MM.1S (cell line): ENCODE results near the gene SMIM33.
"Not testable (repeated sequence)": the region's sequence is repeated elsewhere in the genome, so short reads cannot be mapped to it uniquely, and the experiment has no call there.

Experiments used
- DNase-seq: peaks from one replicate; pipeline ENCODE4 v3.0.0-alpha.2; 2015
- H2AFZ ChIP-seq: fragments of 300-600 bp; sonication (generic); 2 replicates; pipeline ENCODE4 v1.6.0; 2016; ENCODE audit warnings: antibody characterized with exemption, low read length
- H3F3A ChIP-seq: fragments of 300-600 bp; sonication (generic); 2 replicates; pipeline ENCODE4 v1.6.1; 2016; ENCODE audit warnings: mild to moderate bottlenecking, antibody characterized with exemption, low read length, moderate library complexity, mixed read lengths; ENCODE audit not compliant: insufficient read depth
- H3K27ac ChIP-seq: fragments of 300-600 bp; sonication (generic); 2 replicates; pipeline ENCODE4 v1.5.1; 2016; ENCODE audit warnings: mild to moderate bottlenecking, low read length
- H3K27me3 ChIP-seq: fragments of 300-600 bp; sonication (generic); replicated peaks from 2 replicates; pipeline ENCODE4 v1.6.0; 2016; ENCODE audit warnings: low read length; ENCODE audit not compliant: insufficient read depth
- H3K36me3 ChIP-seq: fragments of 300-600 bp; sonication (generic); replicated peaks from 2 replicates; pipeline ENCODE4 v1.6.1; 2016; ENCODE audit warnings: mild to moderate bottlenecking, low read length, mixed read lengths; ENCODE audit not compliant: insufficient read depth
- H3K4me1 ChIP-seq: fragments of 300-600 bp; sonication (generic); 2 replicates; pipeline ENCODE4 v1.6.1; 2016; ENCODE audit warnings: low read length, mixed read lengths
- H3K4me2 ChIP-seq: fragments of 300-600 bp; sonication (generic); 2 replicates; pipeline ENCODE4 v1.6.0; 2016; ENCODE audit warnings: low read depth, low read length
- H3K4me3 ChIP-seq: fragments of 300-600 bp; sonication (generic); 2 replicates; pipeline ENCODE4 v1.5.1; 2016; ENCODE audit warnings: low read length, mixed read lengths
- H3K79me2 ChIP-seq: fragments of 300-600 bp; sonication (generic); 2 replicates; pipeline ENCODE4 v1.6.1; 2016; ENCODE audit warnings: mixed run types, low read length, mixed read lengths
- H3K9ac ChIP-seq: fragments of 300-600 bp; sonication (generic); 2 replicates; pipeline ENCODE4 v1.6.1; 2016; ENCODE audit warnings: low read length, mixed read lengths
- H3K9me2 ChIP-seq: fragments of 300-600 bp; sonication (generic); replicated peaks from 2 replicates; pipeline ENCODE4 v1.6.1; 2016; ENCODE audit warnings: mild to moderate bottlenecking, low read length, mixed read lengths; ENCODE audit not compliant: insufficient read depth
- H3K9me3 ChIP-seq: fragments of 300-600 bp; sonication (generic); replicated peaks from 2 replicates; pipeline ENCODE4 v1.6.1; 2016; ENCODE audit warnings: mild to moderate bottlenecking, low read length, mixed read lengths; ENCODE audit not compliant: insufficient read depth
- H4K20me1 ChIP-seq: fragments of 300-600 bp; sonication (generic); 2 replicates; pipeline ENCODE4 v1.6.1; 2016; ENCODE audit warnings: mild to moderate bottlenecking, low read length, moderate library complexity, mixed read lengths; ENCODE audit not compliant: insufficient read depth
- CTCF ChIP-seq: fragments of 300-600 bp; sonication (generic); IDR thresholded peaks from 2 replicates; pipeline ENCODE4 v1.5.1; 2016; ENCODE audit warnings: antibody characterized with exemption, low read length, mixed read lengths
- EZH2 ChIP-seq: fragments of 300-600 bp; sonication (generic); optimal IDR thresholded peaks from 2 replicates; pipeline ENCODE3; 2017; ENCODE audit warnings: low read depth, mild to moderate bottlenecking, antibody characterized with exemption, low read length, mixed read lengths
- EZH2phosphoT487 ChIP-seq: fragments of 300-600 bp; sonication (generic); IDR thresholded peaks from 2 replicates; pipeline ENCODE4 v1.6.1; 2018; ENCODE audit warnings: antibody characterized with exemption, low read length

SMIM33 gene

GRCh38 chr5:139512786-139513390, 42.1 kb downstream of the SMIM33 start:
- H3K4me2 ChIP-seq, result no peak overlapping the region
- H3K4me1 ChIP-seq, result 0 out of 2 replicates have a peak, but pooled peaks cover 7% of the 10 kb centered on the region
- TF ChIP-seq CTCF (peak; percentile 7; the same call in 1 of the 2 replicates), EZH2 (no peak)
- H3K27ac ChIP-seq, result no peak overlapping the region
- no peaks in the 10 kb centered on the region for H4K20me1 ChIP-seq
- H3K9me2 ChIP-seq, result no peaks in the 10 kb centered on the region
- H3K27me3 ChIP-seq, result no peaks in the 10 kb centered on the region
- peaks cover 8% of the 10 kb centered on the region for H3F3A ChIP-seq
- H3K9ac ChIP-seq, result no peak overlapping the region
- no peak for DNase-seq
- H3K4me3 ChIP-seq, result no peak overlapping the region
- H3K9me3 ChIP-seq, result no peaks in the 10 kb centered on the region
- no peak overlapping the region for H2AFZ ChIP-seq
- H3K36me3 ChIP-seq, result no peaks in the 10 kb centered on the region
- no peaks in the 10 kb centered on the region for H3K79me2 ChIP-seq

- H3K27me3 ChIP-seq, H3K27ac ChIP-seq, H3K4me1 ChIP-seq, H3K9ac ChIP-seq, H2AFZ ChIP-seq, H4K20me1 ChIP-seq, H3K9me2 ChIP-seq, H3K36me3 ChIP-seq, H3K4me3 ChIP-seq, H3K4me2 ChIP-seq, H3F3A ChIP-seq, H3K79me2 ChIP-seq, H3K9me3 ChIP-seq: not testable (repeated sequence)
- TF ChIP-seq CTCF, result peak; percentile 75
- peak; percentile 76 for DNase-seq
These were observed 42.6 kb downstream of the SMIM33 start for GRCh38 chr5:139513434-139513833.

GRCh38 chr5:139513852-139514485, 43.2 kb downstream of the SMIM33 start:
- Histone ChIP-seq H3K27ac (no peak overlapping the region), H3K79me2 (no peaks in the 10 kb centered on the region), H3K4me2 (no peak overlapping the region), H3K9ac (no peak overlapping the region; the same call in 1 of the 2 replicates), H3K4me3 (no peak overlapping the region), H4K20me1 (no peaks in the 10 kb centered on the region), H3F3A (peaks cover 8% of the 10 kb centered on the region), H3K36me3 (no peaks in the 10 kb centered on the region), H3K27me3 (no peaks in the 10 kb centered on the region), H3K9me3 (no peaks in the 10 kb centered on the region), H2AFZ (no peak overlapping the region), H3K4me1 (peaks cover 7% of the 10 kb centered on the region; the same call in 1 of the 2 replicates), H3K9me2 (no peaks in the 10 kb centered on the region)
- TF ChIP-seq EZH2phosphoT487, result no peak
- no peak for DNase-seq

GRCh38 chr5:139514486-139514856, 43.7 kb downstream of the SMIM33 start:
- no peak for DNase-seq
- TF ChIP-seq EZH2phosphoT487, result no peak
- TF ChIP-seq EZH2, result no peak
- no peak for TF ChIP-seq CTCF
- Histone ChIP-seq H3K9me2 (no peaks in the 10 kb centered on the region), H3K9ac (no peak overlapping the region), H3F3A (peaks cover 8% of the 10 kb centered on the region), H3K4me2 (no peak overlapping the region), H3K36me3 (no peaks in the 10 kb centered on the region), H2AFZ (no peak overlapping the region), H3K27me3 (no peaks in the 10 kb centered on the region), H3K27ac (no peak overlapping the region), H3K9me3 (no peaks in the 10 kb centered on the region), H4K20me1 (no peaks in the 10 kb centered on the region), H3K4me3 (no peak overlapping the region), H3K79me2 (no peaks in the 10 kb centered on the region), H3K4me1 (peaks cover 7% of the 10 kb centered on the region; the same call in 1 of the 2 replicates)
